ENCODE measurements around the gene PRDX6. TPM values are rescaled to one million over a fixed set of nuclear protein-coding genes. Genes with fewer than 3 reads are reported as not detected.
"Not testable (repeated sequence)": the region's sequence is repeated elsewhere in the genome, so short reads cannot be mapped to it uniquely, and the experiment has no call there.

Gene PRDX6
- total RNA-seq, 1 donor from 2014 or later = 185 TPM

DNA sequence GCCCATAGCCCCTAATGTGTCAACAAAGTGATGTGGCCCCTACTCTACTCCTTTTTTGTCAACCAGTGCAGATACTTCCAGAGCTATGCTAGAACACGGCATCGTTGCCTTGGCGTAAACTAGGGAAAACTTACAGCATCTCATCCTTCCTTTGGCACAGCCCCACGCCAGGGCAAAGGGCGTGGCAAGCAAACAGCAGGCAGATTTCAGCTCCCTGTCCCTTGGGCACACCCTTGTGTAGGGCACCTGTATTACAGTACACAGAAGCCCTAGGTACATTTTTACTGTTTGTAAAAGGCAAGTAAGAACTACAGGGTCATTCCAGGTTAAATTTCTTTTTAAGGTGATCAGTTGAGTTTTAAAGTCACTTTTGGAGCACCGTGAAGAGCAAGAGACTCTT, 29.3 kb downstream of the PRDX6 start:
- TF ChIP-seq, protein P1, sequence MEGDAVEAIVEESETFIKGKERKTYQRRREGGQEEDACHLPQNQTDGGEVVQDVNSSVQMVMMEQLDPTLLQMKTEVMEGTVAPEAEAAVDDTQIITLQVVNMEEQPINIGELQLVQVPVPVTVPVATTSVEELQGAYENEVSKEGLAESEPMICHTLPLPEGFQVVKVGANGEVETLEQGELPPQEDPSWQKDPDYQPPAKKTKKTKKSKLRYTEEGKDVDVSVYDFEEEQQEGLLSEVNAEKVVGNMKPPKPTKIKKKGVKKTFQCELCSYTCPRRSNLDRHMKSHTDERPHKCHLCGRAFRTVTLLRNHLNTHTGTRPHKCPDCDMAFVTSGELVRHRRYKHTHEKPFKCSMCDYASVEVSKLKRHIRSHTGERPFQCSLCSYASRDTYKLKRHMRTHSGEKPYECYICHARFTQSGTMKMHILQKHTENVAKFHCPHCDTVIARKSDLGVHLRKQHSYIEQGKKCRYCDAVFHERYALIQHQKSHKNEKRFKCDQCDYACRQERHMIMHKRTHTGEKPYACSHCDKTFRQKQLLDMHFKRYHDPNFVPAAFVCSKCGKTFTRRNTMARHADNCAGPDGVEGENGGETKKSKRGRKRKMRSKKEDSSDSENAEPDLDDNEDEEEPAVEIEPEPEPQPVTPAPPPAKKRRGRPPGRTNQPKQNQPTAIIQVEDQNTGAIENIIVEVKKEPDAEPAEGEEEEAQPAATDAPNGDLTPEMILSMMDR (IDR thresholded peaks at IDR 0.05; ENCODE audit: insufficient read depth, low read length, severe bottlenecking) = peak; percentile 31
- DNase-seq (ENCODE audit: low read depth) (no peak), FAIRE-seq (no peak)
- no peaks in the 10 kb centered on the region for H3K27me3 ChIP-seq (ENCODE audit: control insufficient read depth, insufficient read depth, low read length)
- no peaks in the 10 kb centered on the region for H3K36me3 ChIP-seq (ENCODE audit: control insufficient read depth, insufficient read depth, low read length)
- H3K4me3 ChIP-seq (ENCODE audit: low read depth, low read length) = no peak overlapping the region

DNA sequence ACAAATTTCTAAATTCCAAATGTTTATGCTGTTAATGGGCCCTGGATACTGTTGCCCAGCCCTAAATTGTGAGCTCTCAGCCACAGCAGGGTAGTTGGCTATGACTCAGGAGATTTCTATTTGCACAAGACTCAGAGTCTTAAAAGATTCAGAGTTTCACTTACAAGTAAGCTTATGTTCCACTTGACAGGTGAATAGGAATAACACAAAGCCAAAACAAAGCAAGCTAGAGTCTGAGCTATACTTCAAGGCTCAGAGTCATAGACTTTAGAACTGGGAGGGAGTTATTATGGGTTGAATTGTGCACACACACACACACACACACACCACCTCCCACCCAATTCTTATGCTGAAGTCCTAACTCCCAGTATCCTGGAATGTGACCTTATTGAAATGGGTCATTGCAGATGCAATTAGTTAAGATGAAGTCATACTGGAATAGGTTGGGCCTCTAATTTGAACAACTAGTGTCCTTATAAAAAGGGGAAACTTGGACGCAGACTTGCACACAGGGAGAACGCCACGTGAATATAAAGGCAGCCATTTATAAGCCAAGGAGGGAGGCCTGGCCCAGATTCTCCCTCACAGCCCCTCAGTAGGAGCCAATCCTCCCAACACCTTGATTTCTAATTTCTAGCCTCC, 30.2 kb downstream of the PRDX6 start:
- H3K4me3 ChIP-seq (ENCODE audit: low read depth, low read length) = no peak overlapping the region
- FAIRE-seq = no peak
- TF ChIP-seq, protein P1 (IDR thresholded peaks at IDR 0.05; ENCODE audit: insufficient read depth, low read length, severe bottlenecking) = no peak
- no peaks in the 10 kb centered on the region for H3K36me3 ChIP-seq (ENCODE audit: control insufficient read depth, insufficient read depth, low read length)
- no peaks in the 10 kb centered on the region for H3K27me3 ChIP-seq (ENCODE audit: control insufficient read depth, insufficient read depth, low read length)
- DNase-seq (ENCODE audit: low read depth) = peak; percentile 86

DNA sequence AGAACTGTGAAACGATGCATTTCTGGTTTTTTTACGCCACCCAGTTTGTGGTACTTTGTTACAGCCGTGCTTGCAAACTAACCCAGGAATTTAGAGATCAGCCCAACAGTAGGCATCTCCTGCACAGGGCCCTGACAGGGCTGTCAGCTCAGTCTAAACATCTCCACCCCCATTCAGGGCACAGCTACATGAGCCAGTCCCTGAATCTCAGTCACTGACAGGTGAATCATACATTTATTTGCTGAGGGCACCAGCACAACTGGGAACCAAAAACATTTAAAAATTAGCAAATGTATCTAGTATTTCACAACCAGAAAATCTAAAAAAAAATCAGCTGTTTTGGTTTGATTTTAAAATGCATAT, 30.7 kb downstream of the PRDX6 start:
- DNase-seq (ENCODE audit: low read depth) (peak; percentile 62), FAIRE-seq (no peak)
- Histone ChIP-seq H3K4me3 (ENCODE audit: low read depth, low read length) (no peak overlapping the region), H3K36me3 (ENCODE audit: control insufficient read depth, insufficient read depth, low read length) (no peaks in the 10 kb centered on the region), H3K27me3 (ENCODE audit: control insufficient read depth, insufficient read depth, low read length) (no peaks in the 10 kb centered on the region)
- TF ChIP-seq, protein P1 (IDR thresholded peaks at IDR 0.05; ENCODE audit: insufficient read depth, low read length, severe bottlenecking) = no peak

DNA sequence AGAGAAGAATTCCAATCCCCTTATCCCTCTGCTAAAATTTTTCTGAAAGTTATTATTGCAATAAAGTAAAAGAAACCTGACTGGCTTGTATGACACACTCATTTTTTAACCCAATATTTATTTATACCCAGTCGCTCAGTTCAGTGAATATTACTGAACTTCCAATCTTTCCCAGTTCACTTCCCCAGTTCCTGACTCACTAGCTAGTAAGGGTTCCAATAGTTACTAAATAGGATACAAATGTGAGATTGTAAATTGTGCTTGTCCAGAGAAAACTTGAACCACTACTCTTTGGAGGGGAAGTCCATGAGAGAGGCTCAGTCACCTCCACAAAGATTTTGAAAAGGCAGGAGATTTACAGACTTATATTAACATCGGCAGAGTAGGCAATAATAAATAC, 31.4 kb downstream of the PRDX6 start:
- DNase-seq (ENCODE audit: low read depth) = no peak
- Histone ChIP-seq H3K27me3 (ENCODE audit: control insufficient read depth, insufficient read depth, low read length) (no peaks in the 10 kb centered on the region), H3K36me3 (ENCODE audit: control insufficient read depth, insufficient read depth, low read length) (no peaks in the 10 kb centered on the region), H3K4me3 (ENCODE audit: low read depth, low read length) (no peak overlapping the region)
- no peak for FAIRE-seq
- TF ChIP-seq, protein P1 (IDR thresholded peaks at IDR 0.05; ENCODE audit: insufficient read depth, low read length, severe bottlenecking) = no peak

DNA sequence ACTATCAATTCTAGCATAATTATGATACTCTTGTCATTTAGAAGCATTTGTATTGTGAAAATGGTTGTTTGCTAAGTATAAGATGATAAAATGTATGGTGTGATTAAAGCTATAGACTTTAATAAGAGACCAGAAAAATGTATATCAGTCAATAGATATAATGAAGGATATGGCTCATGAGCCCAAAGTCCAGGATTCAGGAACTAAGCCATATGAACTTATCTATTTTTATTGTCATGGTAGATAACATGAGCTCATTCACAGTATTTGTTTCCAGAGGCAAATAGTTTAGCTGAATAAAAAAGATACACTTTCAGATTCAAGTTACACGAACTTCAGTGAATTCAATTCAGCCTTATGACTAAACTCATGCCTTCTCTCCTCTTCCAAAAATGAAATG, 32.7 kb downstream of the PRDX6 start:
- DNase-seq (ENCODE audit: low read depth) (no peak), FAIRE-seq (no peak)
- TF ChIP-seq, protein P1 (IDR thresholded peaks at IDR 0.05; ENCODE audit: insufficient read depth, low read length, severe bottlenecking) = no peak
- Histone ChIP-seq H3K36me3 (ENCODE audit: control insufficient read depth, insufficient read depth, low read length) (no peaks in the 10 kb centered on the region), H3K4me3 (ENCODE audit: low read depth, low read length) (no peak overlapping the region), H3K27me3 (ENCODE audit: control insufficient read depth, insufficient read depth, low read length) (no peaks in the 10 kb centered on the region)

DNA sequence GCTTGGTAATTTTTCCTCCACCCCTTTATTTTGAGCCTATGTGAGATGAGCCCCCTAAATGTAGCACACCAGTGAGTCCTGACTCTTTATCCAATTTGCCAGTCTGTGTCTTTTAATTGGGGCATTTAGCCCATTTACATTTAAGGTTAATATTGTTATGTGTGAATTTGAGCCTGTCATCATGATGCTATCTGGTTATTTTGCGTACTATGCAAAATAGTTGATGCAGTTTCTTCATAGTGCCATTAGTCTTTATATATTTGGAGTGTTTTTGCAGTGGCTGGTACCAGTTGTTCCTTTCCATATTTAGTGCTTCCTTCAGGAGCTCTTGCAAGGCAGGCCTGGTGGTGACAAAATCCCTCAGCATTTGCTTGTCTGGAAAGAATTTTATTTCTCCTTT, 37.4 kb downstream of the PRDX6 start:
- not testable (repeated sequence) for H3K36me3 ChIP-seq (ENCODE audit: control insufficient read depth, insufficient read depth, low read length); DNase-seq (ENCODE audit: low read depth); H3K4me3 ChIP-seq (ENCODE audit: low read depth, low read length); H3K27me3 ChIP-seq (ENCODE audit: control insufficient read depth, insufficient read depth, low read length); FAIRE-seq

All from bronchial epithelial cell (primary cell).